Body of pancreas (tissue), 4 donors: ENCODE data around the gene HEPACAM2. TPM values are rescaled to one million over a fixed set of nuclear protein-coding genes. Genes with fewer than 3 reads are reported as not detected.

ENCODE experiments used
- ATAC-seq: fragments of 150-250 bp; one replicate; pipeline ENCODE4 v1.9.1; 2016
- DNase-seq, 4 donors: peaks; one replicate each; pipeline ENCODE4 v3.0.0-alpha.2; 2019
- H3K27ac ChIP-seq, 4 donors: fragments of 200-600 bp; sonication (generic); 1 replicate in 3 of 4; 2 replicates in 1 of 4; pipeline versions ENCODE4 v1.5.1 to v1.6.1; 2016 to 2019; ENCODE audit warnings: mild to moderate bottlenecking in 1 of 4, mixed read lengths in 1 of 4, moderate library complexity in 1 of 4
- H3K27me3 ChIP-seq, 2 donors: fragments of 200-600 bp; sonication (generic); one replicate each; pipeline ENCODE4 v1.6.0; 2016; ENCODE audit warnings: mild to moderate bottlenecking in 1 of 2
- H3K36me3 ChIP-seq, 2 donors: fragments of 200-600 bp; sonication (generic); replicated peaks in 1 of 2; 2 replicates each; pipeline ENCODE4 v1.5.1; 2016; ENCODE audit warnings: low read depth in 2 of 2; ENCODE audit not compliant: insufficient read depth in 1 of 2
- H3K4me1 ChIP-seq: fragments of 200-600 bp; sonication (generic); one replicate; pipeline ENCODE4 v1.6.0; 2016
- H3K4me3 ChIP-seq, 2 donors: fragments of 200-600 bp; sonication (generic); 1 replicate in 1 of 2; 2 replicates in 1 of 2; pipeline ENCODE4 v1.5.1; 2016 to 2019
- H3K9me3 ChIP-seq, 3 donors: fragments of 200-600 bp; sonication (generic); 1 replicate in 2 of 3; 2 replicates in 1 of 3; pipeline ENCODE4 v1.5.1; 2016
- CTCF ChIP-seq, 7 experiments: fragments of 450-650 bp in 4 of 7; fragments of 200-600 bp in 3 of 7; sonication (generic) in 3 of 7; IDR thresholded peaks; one replicate each; pipeline ENCODE4 v1.5.1; 2016 to 2019; ENCODE audit warnings: antibody characterized with exemption in 7 of 7
- POLR2A ChIP-seq, 3 donors: fragments of 450-650 bp; IDR thresholded peaks; one replicate each; pipeline ENCODE4 v1.6.1; 2016; ENCODE audit warnings: antibody characterized with exemption in 3 of 3, mild to moderate bottlenecking in 2 of 3
- WGBS, 2 donors: methylation state at CpG; one replicate each; pipeline ENCODE4 v1.1.5; 2017; 5-methylcytosine and 5-hydroxymethylcytosine counted together
- intact Hi-C: fragments of 100-400 bp; cut with DNase I; formaldehyde crosslinking; loops from one replicate; pipeline ENCODE4 v1.15.1; 2023
- total RNA-seq, 2 donors: library from RNA; depleted of rRNA; stranded (reverse); fragments of >200 nt; gene quantifications; one replicate each; pipeline ENCODE4 v1.1.0, GENCODE V29; 2016

The HEPACAM2 gene
- total RNA-seq, 2 donors from 2014 or later = 2.1 TPM; not detected in 1

GRCh38 chr7:93228302-93228701 lies 2.0 kb upstream of the HEPACAM2 start:
- H3K27ac ChIP-seq = no peak overlapping the region

GRCh38 chr7:93219868-93220267 lies 6.4 kb downstream of the HEPACAM2 start:
- ATAC-seq (no peak), DNase-seq (no peak)
- WGBS, 2 donors = 50 to 64% methylated on average over 1 of the region's 1 CpG
- intact Hi-C loops = no loop called here
- Histone ChIP-seq H3K4me1 (no peaks in the 10 kb centered on the region), H3K9me3 (no peaks in the 10 kb centered on the region), H3K27me3 (no peaks in the 10 kb centered on the region), H3K36me3 (no peaks in the 10 kb centered on the region), H3K4me3 (no peak overlapping the region), H3K27ac (no peak overlapping the region)
- TF ChIP-seq POLR2A (IDR thresholded peaks at IDR 0.05) (no peak), CTCF (IDR thresholded peaks at IDR 0.05) (no peak)

More at GRCh38 chr7:93228302-93228701, 2.0 kb upstream of the HEPACAM2 start:
- peaks cover 7% of the 10 kb centered on the region for H3K4me1 ChIP-seq
- 0 to 3% methylated on average over 2 of the region's 2 CpGs for WGBS, 2 donors
- H3K9me3 ChIP-seq = no peaks in the 10 kb centered on the region
- no peaks in the 10 kb centered on the region for H3K27me3 ChIP-seq
- intact Hi-C loops = no loop called here
- H3K36me3 ChIP-seq = no peaks in the 10 kb centered on the region
- peak in 1 of 4 donors; percentile 13 for DNase-seq
- ATAC-seq = no peak
- TF ChIP-seq POLR2A (IDR thresholded peaks at IDR 0.05) (no peak), CTCF (IDR thresholded peaks at IDR 0.05) (peak; percentile 42 to 86 (median 78))
- no peak overlapping the region for H3K4me3 ChIP-seq

- intact Hi-C loops = no loop called here
- DNase-seq (no peak), ATAC-seq (no peak)
- no peak overlapping the region for H3K4me3 ChIP-seq
- no peaks in the 10 kb centered on the region for H3K36me3 ChIP-seq
- TF ChIP-seq POLR2A (IDR thresholded peaks at IDR 0.05) (no peak), CTCF (IDR thresholded peaks at IDR 0.05) (no peak)
- no peaks in the 10 kb centered on the region for H3K4me1 ChIP-seq
- no peaks in the 10 kb centered on the region for H3K9me3 ChIP-seq
- H3K27me3 ChIP-seq = no peaks in the 10 kb centered on the region
- H3K27ac ChIP-seq = no peak overlapping the region
- WGBS, 2 donors = 51 to 55% methylated on average over 10 of the region's 10 CpGs
Measured at GRCh38 chr7:93218997-93219827, 7.1 kb downstream of the HEPACAM2 start.

- TF ChIP-seq CTCF (IDR thresholded peaks at IDR 0.05) = no peak
- TF ChIP-seq POLR2A (IDR thresholded peaks at IDR 0.05) = no peak
- Histone ChIP-seq H3K9me3 (no peaks in the 10 kb centered on the region), H3K36me3 (no peaks in the 10 kb centered on the region), H3K27ac (no peak overlapping the region), H3K27me3 (no peaks in the 10 kb centered on the region), H3K4me1 (no peaks in the 10 kb centered on the region), H3K4me3 (no peak overlapping the region)
- no peak for ATAC-seq
- intact Hi-C loops = no loop called here
- WGBS, 2 donors = 58 to 64% methylated on average over 1 of the region's 1 CpG
- no peak for DNase-seq
Measured at GRCh38 chr7:93212881-93213280, 13.4 kb downstream of the HEPACAM2 start.
